ENCODE results near the gene IQSEC3.

The IQSEC3 gene

DNA sequence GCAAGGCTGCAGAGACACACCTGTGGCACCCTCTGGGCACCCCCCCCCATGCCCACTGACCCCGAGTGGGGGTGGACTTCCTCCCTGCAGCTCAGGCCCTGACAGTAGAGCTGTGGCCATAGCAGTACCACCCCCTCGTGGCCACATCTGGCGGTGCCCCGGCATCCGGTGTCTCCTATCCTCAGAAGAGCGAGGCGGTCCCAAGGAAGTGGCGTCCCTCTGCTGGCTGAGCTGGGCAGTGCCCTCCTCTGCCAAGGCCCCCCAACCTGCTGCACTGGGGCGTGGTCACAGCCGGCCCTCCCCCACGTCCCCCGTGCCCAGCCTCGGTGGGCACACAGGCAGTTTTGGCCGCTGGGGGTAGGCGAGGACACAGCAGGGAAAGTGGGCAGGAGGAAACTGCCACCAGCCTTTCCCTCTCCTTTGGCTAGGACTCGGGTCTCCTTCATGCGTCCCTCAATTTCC lies 153.4 kb downstream of the IQSEC3 start (continued):
- TF ChIP-seq ZNF114 (tag by site-specific recombination; IDR thresholded peaks at IDR 0.05) (no peak), ZNF76 (tag by site-specific recombination; IDR thresholded peaks at IDR 0.05; ENCODE audit: borderline replicate concordance, low read depth) (no peak), ZBTB17 (tag by site-specific recombination; IDR thresholded peaks at IDR 0.05) (peak; percentile 29; the same call in 1 of the 2 replicates), ZBTB26 (tag by site-specific recombination; optimal IDR thresholded peaks at IDR 0.05) (no peak), ZNF146 (tag by site-specific recombination; IDR thresholded peaks at IDR 0.05) (no peak), PATZ1 (tag by site-specific recombination; IDR thresholded peaks at IDR 0.05) (peak; percentile 84), ZNF391 (tag by site-specific recombination; IDR thresholded peaks at IDR 0.05; ENCODE audit: borderline replicate concordance, low read depth) (0 out of 2 replicates have a peak, but pooled peaks have one; percentile 61), ZNF366 (tag by site-specific recombination; conservative IDR thresholded peaks at IDR 0.05) (no peak), ZNF16 (tag by site-specific recombination; IDR thresholded peaks at IDR 0.05; ENCODE audit: low read depth) (no peak), ZBTB8A (tag by site-specific recombination; IDR thresholded peaks at IDR 0.05) (no peak), ZNF530 (tag by site-specific recombination; IDR thresholded peaks at IDR 0.05; ENCODE audit: low read depth) (no peak), ZNF121 (tag by site-specific recombination; IDR thresholded peaks at IDR 0.05) (0 out of 2 replicates have a peak, but pooled peaks have one; percentile 9), ZNF292 (tag by site-specific recombination; IDR thresholded peaks at IDR 0.05; ENCODE audit: borderline replicate concordance, low read depth) (no peak), ZSCAN30 (tag by site-specific recombination; IDR thresholded peaks at IDR 0.05) (peak; percentile 47; the same call in 1 of the 2 replicates), EGR2 (tag by site-specific recombination; IDR thresholded peaks at IDR 0.05; ENCODE audit: low read depth) (no peak), ZNF433 (tag by site-specific recombination; IDR thresholded peaks at IDR 0.05; ENCODE audit: low read depth) (no peak), ZNF423 (tag by site-specific recombination; IDR thresholded peaks at IDR 0.05) (no peak), ZNF10 (tag by site-specific recombination; IDR thresholded peaks at IDR 0.05) (peak; percentile 11; the same call in 1 of the 2 replicates), ZNF214 (tag by site-specific recombination; IDR thresholded peaks at IDR 0.05; ENCODE audit: borderline replicate concordance) (no peak), HOXD13 (CRISPR knock-in tag; IDR thresholded peaks at IDR 0.05; ENCODE audit: borderline replicate concordance) (no peak), ZEB2 (tag by site-specific recombination; IDR thresholded peaks at IDR 0.05) (no peak), ZNF670 (tag by site-specific recombination; IDR thresholded peaks at IDR 0.05; ENCODE audit: low read depth) (no peak), ZNF510 (tag by site-specific recombination; IDR thresholded peaks at IDR 0.05; ENCODE audit: insufficient replicate concordance) (no peak), YY2 (tag by site-specific recombination; IDR thresholded peaks at IDR 0.05) (no peak), PRDM1 (tag by site-specific recombination; IDR thresholded peaks at IDR 0.05) (0 out of 2 replicates have a peak, but pooled peaks have one; percentile 26), GLIS1 (tag by site-specific recombination; IDR thresholded peaks at IDR 0.05) (no peak), ZNF521 (tag by site-specific recombination; IDR thresholded peaks at IDR 0.05) (no peak), TSHZ1 (tag by site-specific recombination; IDR thresholded peaks at IDR 0.05; ENCODE audit: borderline replicate concordance) (no peak), ZFP3 (tag by site-specific recombination; IDR thresholded peaks at IDR 0.05; ENCODE audit: low read depth) (no peak), ZBTB1 (tag by site-specific recombination; IDR thresholded peaks at IDR 0.05) (no peak), ZBTB7A (tag by site-specific recombination; IDR thresholded peaks at IDR 0.05; ENCODE audit: low read depth) (no peak), ZNF571 (tag by site-specific recombination; IDR thresholded peaks at IDR 0.05) (no peak), ZNF157 (tag by site-specific recombination; IDR thresholded peaks at IDR 0.05) (no peak), SP2 (tag by site-specific recombination; IDR thresholded peaks at IDR 0.05) (no peak)
- TF ChIP-seq, protein P1, sequence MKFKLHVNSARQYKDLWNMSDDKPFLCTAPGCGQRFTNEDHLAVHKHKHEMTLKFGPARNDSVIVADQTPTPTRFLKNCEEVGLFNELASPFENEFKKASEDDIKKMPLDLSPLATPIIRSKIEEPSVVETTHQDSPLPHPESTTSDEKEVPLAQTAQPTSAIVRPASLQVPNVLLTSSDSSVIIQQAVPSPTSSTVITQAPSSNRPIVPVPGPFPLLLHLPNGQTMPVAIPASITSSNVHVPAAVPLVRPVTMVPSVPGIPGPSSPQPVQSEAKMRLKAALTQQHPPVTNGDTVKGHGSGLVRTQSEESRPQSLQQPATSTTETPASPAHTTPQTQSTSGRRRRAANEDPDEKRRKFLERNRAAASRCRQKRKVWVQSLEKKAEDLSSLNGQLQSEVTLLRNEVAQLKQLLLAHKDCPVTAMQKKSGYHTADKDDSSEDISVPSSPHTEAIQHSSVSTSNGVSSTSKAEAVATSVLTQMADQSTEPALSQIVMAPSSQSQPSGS (tag by site-specific recombination; IDR thresholded peaks at IDR 0.05; ENCODE audit: low read depth), result no peak
